Keratinocyte (primary cell): Measurements from ENCODE around the gene STK11. TPM values are rescaled to one million over a fixed set of nuclear protein-coding genes. Genes with fewer than 3 reads are reported as not detected.

Experiments used
- DNase-seq: peaks from one replicate; pipeline ENCODE4 v3.0.0-alpha.2; 2011; ENCODE audit warnings: low read depth, missing footprints, low spot score
- FAIRE-seq: peaks from 2 replicates; lab custom pipeline; 2011; peaks lifted over from hg19 to GRCh38; lab: Jason Lieb, UNC
- H2AFZ ChIP-seq: 2 replicates; pipeline ENCODE4 v1.6.0; 2012; ENCODE audit warnings: low read length, control low read depth, inconsistent platforms; ENCODE audit not compliant: control insufficient read depth
- H3K27ac ChIP-seq: 2 replicates; pipeline ENCODE4 v1.5.1; 2011; ENCODE audit warnings: low read length; ENCODE audit not compliant: control insufficient read depth, insufficient read depth
- H3K27me3 ChIP-seq: 3 replicates; pipeline ENCODE4 v1.6.0; 2011; ENCODE audit warnings: low read length; ENCODE audit not compliant: control insufficient read depth, insufficient read depth; ENCODE audit errors: extremely low read depth
- H3K36me3 ChIP-seq, 2 experiments: 2 replicates in 1 of 2; 3 replicates in 1 of 2; pipeline ENCODE4 v1.5.1; 2011; ENCODE audit warnings: low read length in 2 of 2, mild to moderate bottlenecking in 1 of 2; ENCODE audit not compliant: control insufficient read depth in 2 of 2, insufficient read depth in 2 of 2; ENCODE audit errors: extremely low read depth in 1 of 2
- H3K4me1 ChIP-seq: 3 replicates; pipeline ENCODE4 v1.5.1; 2011; ENCODE audit warnings: low read length; ENCODE audit not compliant: control insufficient read depth, insufficient read depth; ENCODE audit errors: extremely low read depth
- H3K4me2 ChIP-seq: 3 replicates; pipeline ENCODE4 v1.6.0; 2011; ENCODE audit warnings: low read depth, low read length; ENCODE audit not compliant: control insufficient read depth, insufficient read depth; ENCODE audit errors: extremely low read depth
- H3K4me3 ChIP-seq, 3 experiments: fragments of 200-600 bp in 1 of 3; sonication (generic) in 1 of 3; 2 replicates in 2 of 3; 3 replicates in 1 of 3; pipeline ENCODE4 v1.5.1; 2011 to 2016; ENCODE audit warnings: low read length in 3 of 3, mild to moderate bottlenecking in 3 of 3, control low read depth in 2 of 3, inconsistent platforms in 1 of 3, low read depth in 1 of 3, mixed read lengths in 1 of 3, mixed run types in 1 of 3, moderate library complexity in 1 of 3; ENCODE audit not compliant: control insufficient read depth in 2 of 3, insufficient read depth in 2 of 3; ENCODE audit errors: extremely low read depth in 1 of 3
- H3K79me2 ChIP-seq: 2 replicates; pipeline ENCODE4 v1.6.0; 2012; ENCODE audit warnings: low read length; ENCODE audit not compliant: control insufficient read depth, insufficient read depth
- H3K9ac ChIP-seq: 3 replicates; pipeline ENCODE4 v1.6.0; 2011; ENCODE audit warnings: low read length; ENCODE audit not compliant: control insufficient read depth, insufficient read depth; ENCODE audit errors: extremely low read depth
- H3K9me1 ChIP-seq: 3 replicates; pipeline ENCODE4 v1.6.0; 2011; ENCODE audit warnings: low read length; ENCODE audit not compliant: control insufficient read depth, insufficient read depth; ENCODE audit errors: extremely low read depth
- H3K9me3 ChIP-seq: 2 replicates; pipeline ENCODE4 v1.5.1; 2012; ENCODE audit warnings: low read depth, low read length; ENCODE audit not compliant: control insufficient read depth
- H4K20me1 ChIP-seq: 3 replicates; pipeline ENCODE4 v1.6.0; 2011; ENCODE audit warnings: low read length; ENCODE audit not compliant: control insufficient read depth, insufficient read depth; ENCODE audit errors: extremely low read depth
- EZH2 ChIP-seq: IDR thresholded peaks from one replicate; pipeline ENCODE4 v1.6.1; 2012; ENCODE audit warnings: inconsistent platforms, mild to moderate bottlenecking, low read length, moderate library complexity
- dilution Hi-C: fragments of 300-500 bp; cut with MboI; formaldehyde crosslinking; loops from one replicate; pipeline ENCODE4 v1.7.0; 2020; ENCODE audit warnings: low sequenced_read_pairs; ENCODE audit not compliant: extremely low pct_ligation_motif_present
- polyA plus RNA-seq, 5 experiments: library from polyadenylated mRNA; depleted of rRNA in 3 of 5; stranded (reverse) in 3 of 5; stranded (forward) in 1 of 5; unstranded in 1 of 5; fragments of >200 nt; gene quantifications; 1 replicate in 1 of 5; 2 replicates in 3 of 5; 3 replicates in 1 of 5; pipeline versions ENCODE4 v1.2.1 to v1.2.3, GENCODE V29; 2011 to 2012; ENCODE audit warnings: missing spikeins in 2 of 5, low read depth in 1 of 5, low replicate concordance in 1 of 5
- TF ChIP-seq, protein P1 (sequence below), 3 experiments: IDR thresholded peaks in 1 of 3; conservative IDR thresholded peaks in 1 of 3; optimal IDR thresholded peaks in 1 of 3; 2 replicates in 2 of 3; 3 replicates in 1 of 3; pipeline versions ENCODE3 to v1.5.1; 2011; ENCODE audit warnings: low read length in 3 of 3, mild to moderate bottlenecking in 3 of 3, moderate library complexity in 2 of 3, control low read depth in 1 of 3, inconsistent platforms in 1 of 3; ENCODE audit not compliant: insufficient read depth in 2 of 3; ENCODE audit errors: extremely low read depth in 1 of 3

The STK11 gene
- polyA plus RNA-seq, 1 donor (not counting 4 experiments of a cell fraction or from before 2014, with no cell fraction given) = 24.6 TPM

- peaks cover 2% of the 10 kb centered on the region for H4K20me1 ChIP-seq
- H3K27me3 ChIP-seq = no peaks in the 10 kb centered on the region
- peaks cover 32% of the 10 kb centered on the region for H3K4me1 ChIP-seq
- dilution Hi-C loops = no loop called here
- no peak overlapping the region for H3K9ac ChIP-seq
- no peaks in the 10 kb centered on the region for H3K9me3 ChIP-seq
- no peaks in the 10 kb centered on the region for H3K9me1 ChIP-seq
- DNase-seq = no peak
- peak overlapping the region in 2 of 3 experiments; percentile 77 to 84 for H3K4me3 ChIP-seq
- H3K4me2 ChIP-seq = peak overlapping the region; percentile 79
- FAIRE-seq = no peak
- peaks cover 4 to 10% of the 10 kb centered on the region in 2 experiments for H3K36me3 ChIP-seq
- no peaks in the 10 kb centered on the region for H3K79me2 ChIP-seq
- TF ChIP-seq, protein P1, sequence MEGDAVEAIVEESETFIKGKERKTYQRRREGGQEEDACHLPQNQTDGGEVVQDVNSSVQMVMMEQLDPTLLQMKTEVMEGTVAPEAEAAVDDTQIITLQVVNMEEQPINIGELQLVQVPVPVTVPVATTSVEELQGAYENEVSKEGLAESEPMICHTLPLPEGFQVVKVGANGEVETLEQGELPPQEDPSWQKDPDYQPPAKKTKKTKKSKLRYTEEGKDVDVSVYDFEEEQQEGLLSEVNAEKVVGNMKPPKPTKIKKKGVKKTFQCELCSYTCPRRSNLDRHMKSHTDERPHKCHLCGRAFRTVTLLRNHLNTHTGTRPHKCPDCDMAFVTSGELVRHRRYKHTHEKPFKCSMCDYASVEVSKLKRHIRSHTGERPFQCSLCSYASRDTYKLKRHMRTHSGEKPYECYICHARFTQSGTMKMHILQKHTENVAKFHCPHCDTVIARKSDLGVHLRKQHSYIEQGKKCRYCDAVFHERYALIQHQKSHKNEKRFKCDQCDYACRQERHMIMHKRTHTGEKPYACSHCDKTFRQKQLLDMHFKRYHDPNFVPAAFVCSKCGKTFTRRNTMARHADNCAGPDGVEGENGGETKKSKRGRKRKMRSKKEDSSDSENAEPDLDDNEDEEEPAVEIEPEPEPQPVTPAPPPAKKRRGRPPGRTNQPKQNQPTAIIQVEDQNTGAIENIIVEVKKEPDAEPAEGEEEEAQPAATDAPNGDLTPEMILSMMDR (optimal IDR thresholded peaks at IDR 0.05 in 1 of 3, IDR thresholded peaks at IDR 0.05 in 1 of 3, conservative IDR thresholded peaks at IDR 0.05 in 1 of 3; ENCODE audit: extremely low read depth in 1 of 3, insufficient read depth in 2 of 3, low read length in 3 of 3) = no peak
- no peak for TF ChIP-seq EZH2
- H3K27ac ChIP-seq = no peak overlapping the region
- H2AFZ ChIP-seq = no peak overlapping the region
Observed at GRCh38 chr19:1236576-1236975, 31.0 kb downstream of the STK11 start.

DNA sequence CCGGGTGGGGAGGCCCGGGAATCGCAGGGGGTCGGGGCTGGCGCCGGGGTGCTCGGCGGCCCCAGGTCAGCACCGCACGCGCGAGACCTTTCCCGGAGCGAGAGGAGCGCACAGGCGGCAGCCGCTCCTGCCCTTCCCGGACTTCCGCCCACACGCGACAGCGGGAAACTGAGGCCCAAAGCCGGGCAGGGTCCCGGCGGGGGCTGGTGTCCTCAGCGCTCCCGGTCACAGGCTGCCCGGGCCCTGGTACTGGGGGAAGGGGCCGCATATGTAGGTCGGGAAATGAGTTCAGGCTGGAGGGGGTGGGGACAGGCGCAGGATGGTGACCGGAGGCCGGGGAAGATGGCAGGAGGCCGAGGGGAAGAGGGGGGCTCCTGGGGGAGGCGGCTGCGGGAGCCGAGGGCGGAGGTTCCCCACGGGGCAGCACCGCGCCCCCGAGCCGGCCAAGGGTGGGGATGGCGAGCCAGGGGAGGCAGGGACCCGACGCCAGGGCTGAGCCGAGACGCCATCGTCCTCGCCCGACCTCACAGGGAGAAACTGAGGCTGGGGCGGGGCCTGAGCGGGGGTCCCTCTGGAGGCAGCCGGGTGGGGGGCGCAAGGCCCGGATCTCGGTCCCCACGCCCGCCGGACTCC lies 31.6 kb downstream of the STK11 start:
- Histone ChIP-seq H4K20me1 (peaks cover 2% of the 10 kb centered on the region), H3K9me1 (no peaks in the 10 kb centered on the region), H3K79me2 (peaks cover 5% of the 10 kb centered on the region), H3K4me2 (peak overlapping the region; percentile 79), H3K36me3 (peaks cover 4 to 10% of the 10 kb centered on the region in 2 experiments), H3K9me3 (no peaks in the 10 kb centered on the region), H3K27ac (no peak overlapping the region), H3K4me3 (peak overlapping the region; percentile 64 to 84 (median 77)), H3K27me3 (no peaks in the 10 kb centered on the region), H2AFZ (peak overlapping the region; percentile 15), H3K4me1 (peaks cover 30% of the 10 kb centered on the region), H3K9ac (peak overlapping the region; percentile 60)
- dilution Hi-C loops = no loop called here
- TF ChIP-seq, protein P1 (optimal IDR thresholded peaks at IDR 0.05 in 1 of 3, IDR thresholded peaks at IDR 0.05 in 1 of 3, conservative IDR thresholded peaks at IDR 0.05 in 1 of 3; ENCODE audit: extremely low read depth in 1 of 3, insufficient read depth in 2 of 3, low read length in 3 of 3) = no peak
- TF ChIP-seq EZH2 = no peak
- FAIRE-seq (no peak), DNase-seq (no peak)
